Sigmoid colon (tissue), 4 donors: ENCODE results near the gene DEGS1.

Experiments
- CTCF ChIP-seq, 4 experiments: fragments of 450-650 bp in 3 of 4; fragments of 200-600 bp in 1 of 4; IDR thresholded peaks; one replicate each; pipeline ENCODE4 v1.5.1; 2016 to 2019; ENCODE audit warnings: antibody characterized with exemption in 4 of 4, mild to moderate bottlenecking in 3 of 4, moderate library complexity in 2 of 4
- POLR2A ChIP-seq, 2 donors: fragments of 450-650 bp; IDR thresholded peaks; one replicate each; pipeline ENCODE4 v1.6.1; 2016; ENCODE audit warnings: antibody characterized with exemption in 2 of 2, mild to moderate bottlenecking in 2 of 2, moderate library complexity in 2 of 2
- POLR2AphosphoS5 ChIP-seq, 4 donors: sonication (generic); formaldehyde crosslinking; IDR thresholded peaks; one replicate each; pipeline ENCODE4 v1.6.1; 2017; ENCODE audit warnings: antibody characterized with exemption in 4 of 4

- TF ChIP-seq POLR2A (IDR thresholded peaks at IDR 0.05): no peak
- no peak for TF ChIP-seq CTCF (IDR thresholded peaks at IDR 0.05)
- no peak for TF ChIP-seq POLR2AphosphoS5 (IDR thresholded peaks at IDR 0.05)
Observed at GRCh38 chr1:224175617-224176016, 7.4 kb upstream of the DEGS1 start.
